ENCODE data around the gene LRRC40. TPM values are rescaled to one million over a fixed set of nuclear protein-coding genes. Genes with fewer than 3 reads are reported as not detected.
"Not testable (repeated sequence)": the region's sequence is repeated elsewhere in the genome, so short reads cannot be mapped to it uniquely, and the experiment has no call there.

The LRRC40 gene
- total RNA-seq, 1 donor from 2014 or later: 9.1 TPM

GRCh38 chr1:70200065-70200464 lies 5.3 kb downstream of the LRRC40 start:
- no peak for ATAC-seq

- no peak for ATAC-seq
Measured at GRCh38 chr1:70196333-70196732, 9.0 kb downstream of the LRRC40 start.

GRCh38 chr1:70195342-70195741 lies 10.0 kb downstream of the LRRC40 start:
- ATAC-seq: no peak

GRCh38 chr1:70194601-70195000 lies 10.8 kb downstream of the LRRC40 start:
- ATAC-seq: no peak

GRCh38 chr1:70192446-70192845 lies 12.9 kb downstream of the LRRC40 start:
- ATAC-seq: not testable (repeated sequence)

- no peak for ATAC-seq
Measured at GRCh38 chr1:70190180-70190579, 15.2 kb downstream of the LRRC40 start.

GRCh38 chr1:70188522-70188921 lies 16.9 kb downstream of the LRRC40 start:
- ATAC-seq: no peak

- not testable (repeated sequence) for ATAC-seq
Measured at GRCh38 chr1:70185181-70185580, 20.2 kb downstream of the LRRC40 start.

GRCh38 chr1:70171512-70171911 lies 33.9 kb downstream of the LRRC40 start:
- no peak for ATAC-seq

- ATAC-seq: no peak
Measured at GRCh38 chr1:70169018-70169839, 36.1 kb downstream of the LRRC40 start.

- ATAC-seq: no peak
Measured at GRCh38 chr1:70168283-70168682, 37.1 kb downstream of the LRRC40 start.

- no peak for ATAC-seq
Measured at GRCh38 chr1:70164350-70164749, 41.0 kb downstream of the LRRC40 start.

- no peak for ATAC-seq
Measured at GRCh38 chr1:70156529-70157120, 48.8 kb downstream of the LRRC40 start.

- no peak for ATAC-seq
Measured at GRCh38 chr1:70153739-70154138, 51.6 kb downstream of the LRRC40 start.

- ATAC-seq: no peak
Measured at GRCh38 chr1:70150444-70150843, 54.9 kb downstream of the LRRC40 start.

- no peak for ATAC-seq
Measured at GRCh38 chr1:70146488-70146887, 58.9 kb downstream of the LRRC40 start.

GRCh38 chr1:70143048-70143659 lies 62.2 kb downstream of the LRRC40 start:
- ATAC-seq: no peak

- no peak for ATAC-seq
Measured at GRCh38 chr1:70142075-70142474, 63.3 kb downstream of the LRRC40 start.

GRCh38 chr1:70140894-70141293 lies 64.5 kb downstream of the LRRC40 start:
- no peak for ATAC-seq

- no peak for ATAC-seq
Measured at GRCh38 chr1:70140343-70140742, 65.0 kb downstream of the LRRC40 start.

- ATAC-seq: no peak
Measured at GRCh38 chr1:70134148-70134547, 71.2 kb downstream of the LRRC40 start.

GRCh38 chr1:70117046-70117445 lies 88.3 kb downstream of the LRRC40 start:
- ATAC-seq: no peak

GRCh38 chr1:70115315-70115714 lies 90.1 kb downstream of the LRRC40 start:
- no peak for ATAC-seq

GRCh38 chr1:70112838-70113237 lies 92.5 kb downstream of the LRRC40 start:
- ATAC-seq: no peak

All from esophagus mucosa (tissue), 1 donor.